OCI-LY7 (cell line): ENCODE results near the gene METTL18.

ENCODE experiments used
- CTCF ChIP-seq: fragments of 200-600 bp; sonication (generic); conservative IDR thresholded peaks from 2 replicates; pipeline ENCODE4 v1.5.1; 2014; ENCODE audit warnings: mild to moderate bottlenecking, antibody characterized with exemption, low read length, moderate library complexity, mixed read lengths
- EZH2phosphoT487 ChIP-seq: fragments of 200-600 bp; sonication (generic); IDR thresholded peaks from 2 replicates; pipeline ENCODE4 v1.6.1; 2018; ENCODE audit warnings: low read depth, borderline replicate concordance, mild to moderate bottlenecking, mixed run types, antibody characterized with exemption, low read length, moderate library complexity, mixed read lengths

- TF ChIP-seq CTCF (no peak), EZH2phosphoT487 (no peak)
Measured at GRCh38 chr1:169795687-169796086, 980 bp upstream of the METTL18 start.
